ENCODE data around the gene HOXC5.

The HOXC5 gene

GRCh38 chr12:53997204-53998109 is 35.4 kb upstream of the HOXC5 start:
- H3K4me2 ChIP-seq (ENCODE audit: low read length) = peak overlapping the region; percentile 100
- H3K36me3 ChIP-seq (ENCODE audit: insufficient read depth, low read length) = peaks cover 2% of the 10 kb centered on the region
- H3K27me3 ChIP-seq (ENCODE audit: control insufficient read depth, insufficient read depth, low read length) = no peaks in the 10 kb centered on the region
- H3K9ac ChIP-seq (ENCODE audit: low read depth, low read length) = peak overlapping the region; percentile 99
- no peaks in the 10 kb centered on the region for H3K9me3 ChIP-seq (replicated peaks; ENCODE audit: low read length)
- H3K4me3 ChIP-seq (ENCODE audit: low read length) = peak overlapping the region; percentile 85
- H3K4me1 ChIP-seq (ENCODE audit: control insufficient read depth, insufficient read depth, low read length) = peaks cover 53% of the 10 kb centered on the region

DNA sequence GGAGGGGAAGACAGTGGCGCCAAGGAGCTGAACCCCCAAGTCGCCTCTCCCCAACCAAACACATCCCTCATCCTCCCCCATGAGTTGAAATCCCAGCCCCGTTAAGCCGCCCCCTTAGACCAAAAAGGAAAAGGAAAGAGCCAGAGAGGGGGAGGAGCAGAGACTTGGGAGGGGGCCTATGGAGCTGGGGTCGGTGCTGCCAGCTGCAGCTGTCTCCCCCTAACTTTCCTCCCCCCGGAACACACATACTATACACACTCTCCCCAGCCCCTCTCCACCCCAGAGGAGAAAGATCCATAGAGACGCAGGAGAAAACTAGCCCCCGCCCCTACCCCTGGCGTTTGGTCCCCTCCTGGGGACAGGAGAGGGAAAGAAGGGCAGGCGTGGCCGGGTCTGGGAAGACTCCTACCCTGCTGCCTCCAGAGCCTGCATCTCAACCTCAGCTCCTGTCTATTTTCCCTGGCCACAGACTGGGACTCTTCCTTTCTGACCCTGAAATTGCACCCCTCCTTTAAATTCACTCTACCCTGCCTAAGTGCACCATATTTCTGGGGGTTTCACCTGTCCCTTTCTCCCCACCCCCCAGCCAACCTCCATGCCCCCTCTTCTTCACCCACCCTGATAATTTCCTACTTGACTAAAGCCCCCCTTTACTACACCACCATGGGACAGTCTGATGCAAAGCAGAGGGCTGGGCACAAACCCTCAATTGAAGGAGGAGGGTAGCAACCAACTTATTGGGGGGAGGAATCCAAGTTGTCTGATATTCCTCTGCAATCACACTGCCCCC is 34.5 kb upstream of the HOXC5 start:
- peaks cover 52% of the 10 kb centered on the region for H3K4me1 ChIP-seq (ENCODE audit: control insufficient read depth, insufficient read depth, low read length)
- H3K36me3 ChIP-seq (ENCODE audit: insufficient read depth, low read length) = peaks cover 8% of the 10 kb centered on the region
- H3K4me2 ChIP-seq (ENCODE audit: low read length) = peak overlapping the region; percentile 100
- no peaks in the 10 kb centered on the region for H3K9me3 ChIP-seq (replicated peaks; ENCODE audit: low read length)
- no peaks in the 10 kb centered on the region for H3K27me3 ChIP-seq (ENCODE audit: control insufficient read depth, insufficient read depth, low read length)
- peak overlapping the region; percentile 99 for H3K9ac ChIP-seq (ENCODE audit: low read depth, low read length)
- H3K4me3 ChIP-seq (ENCODE audit: low read length) = peak overlapping the region; percentile 85

DNA sequence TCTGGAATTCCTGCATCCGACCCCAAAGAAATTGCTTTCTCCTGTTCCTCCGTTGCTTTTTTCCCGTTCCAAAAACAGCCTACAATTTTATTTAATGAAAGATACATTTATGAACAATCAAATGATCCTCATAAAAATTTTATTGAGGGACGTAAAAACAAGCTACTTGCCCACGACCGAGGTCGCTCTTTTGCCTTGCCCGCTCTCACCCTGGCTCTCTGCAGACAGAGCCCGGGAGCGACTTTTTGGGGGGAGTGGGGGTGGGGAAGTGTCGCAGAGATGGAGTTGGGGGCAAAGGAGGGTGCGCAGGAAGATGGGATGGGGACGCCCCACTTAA is 34.0 kb upstream of the HOXC5 start:
- Histone ChIP-seq H3K4me1 (ENCODE audit: control insufficient read depth, insufficient read depth, low read length) (peaks cover 54% of the 10 kb centered on the region), H3K27me3 (ENCODE audit: control insufficient read depth, insufficient read depth, low read length) (no peaks in the 10 kb centered on the region), H3K4me2 (ENCODE audit: low read length) (peak overlapping the region; percentile 100), H3K4me3 (ENCODE audit: low read length) (peak overlapping the region; percentile 85), H3K36me3 (ENCODE audit: insufficient read depth, low read length) (peaks cover 8% of the 10 kb centered on the region), H3K9ac (ENCODE audit: low read depth, low read length) (peak overlapping the region; percentile 99), H3K9me3 (replicated peaks; ENCODE audit: low read length) (no peaks in the 10 kb centered on the region)

DNA sequence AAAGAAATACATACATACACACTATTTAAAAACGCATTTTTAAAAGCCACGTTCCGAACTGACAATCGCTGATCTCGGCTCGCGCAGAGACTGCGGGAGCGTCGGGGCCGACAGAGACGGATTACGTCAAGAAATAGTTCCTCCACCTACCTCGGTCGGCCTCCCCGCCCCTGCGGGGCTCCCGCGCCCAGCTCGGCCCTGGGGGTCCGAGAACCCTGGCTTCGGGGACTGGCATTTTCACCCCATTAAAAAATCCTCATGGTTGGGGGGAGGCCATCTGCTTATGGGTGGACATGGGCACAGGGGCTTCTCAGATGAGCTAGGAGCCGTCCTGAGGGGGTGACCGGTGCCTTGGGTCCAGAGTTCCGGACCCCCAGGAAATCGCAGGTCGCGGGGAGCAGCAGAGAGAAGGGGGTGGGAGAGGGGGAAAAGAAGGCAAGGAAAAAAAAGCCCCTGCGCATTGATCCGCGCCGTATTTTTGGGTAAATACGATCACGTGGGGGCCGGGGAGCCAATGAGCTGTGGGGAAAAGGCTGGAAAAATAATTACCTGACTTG is 33.2 kb upstream of the HOXC5 start:
- H3K27me3 ChIP-seq (ENCODE audit: control insufficient read depth, insufficient read depth, low read length) = no peaks in the 10 kb centered on the region
- peak overlapping the region; percentile 99 for H3K9ac ChIP-seq (ENCODE audit: low read depth, low read length)
- H3K36me3 ChIP-seq (ENCODE audit: insufficient read depth, low read length) = peaks cover 13% of the 10 kb centered on the region
- peak overlapping the region; percentile 100 for H3K4me2 ChIP-seq (ENCODE audit: low read length)
- no peaks in the 10 kb centered on the region for H3K9me3 ChIP-seq (replicated peaks; ENCODE audit: low read length)
- peaks cover 62% of the 10 kb centered on the region for H3K4me1 ChIP-seq (ENCODE audit: control insufficient read depth, insufficient read depth, low read length)
- peak overlapping the region; percentile 85 for H3K4me3 ChIP-seq (ENCODE audit: low read length)

DNA sequence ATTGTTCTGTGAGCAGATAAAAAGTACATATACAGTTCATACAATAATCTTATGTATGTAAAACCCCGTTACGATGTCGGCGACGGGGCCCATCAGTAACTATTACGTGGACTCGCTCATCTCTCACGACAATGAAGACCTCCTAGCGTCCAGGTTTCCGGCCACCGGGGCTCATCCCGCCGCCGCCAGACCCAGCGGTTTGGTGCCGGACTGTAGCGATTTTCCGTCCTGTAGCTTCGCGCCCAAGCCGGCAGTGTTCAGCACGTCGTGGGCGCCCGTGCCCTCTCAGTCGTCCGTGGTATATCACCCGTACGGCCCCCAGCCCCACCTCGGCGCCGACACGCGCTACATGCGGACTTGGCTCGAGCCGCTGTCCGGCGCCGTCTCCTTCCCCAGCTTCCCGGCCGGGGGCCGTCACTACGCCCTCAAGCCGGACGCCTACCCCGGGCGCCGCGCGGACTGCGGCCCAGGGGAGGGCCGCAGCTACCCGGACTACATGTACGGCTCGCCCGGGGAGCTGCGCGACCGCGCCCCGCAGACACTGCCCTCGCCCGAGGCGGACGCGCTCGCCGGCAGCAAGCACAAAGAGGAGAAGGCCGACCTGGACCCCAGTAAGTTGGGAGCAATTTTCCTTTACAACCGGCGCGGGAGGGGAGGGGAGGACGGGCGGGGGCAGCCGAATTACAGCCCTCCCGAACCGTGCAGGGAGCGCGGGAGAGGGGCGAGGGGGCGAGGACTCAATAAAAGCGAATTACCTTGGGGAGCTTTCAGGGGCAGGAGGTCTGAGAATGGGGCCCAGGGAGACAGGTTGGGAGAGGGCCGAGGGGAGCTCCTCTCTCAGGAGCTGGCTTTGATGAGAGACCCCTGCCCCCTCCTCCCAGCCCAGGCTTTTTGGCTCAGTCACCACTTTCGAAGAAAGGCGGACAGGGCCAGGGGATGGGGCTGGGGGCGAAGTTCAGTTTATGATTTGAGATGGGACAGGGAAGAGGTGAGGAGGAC is 32.4 kb upstream of the HOXC5 start, which contains the start of gene HOXC9:
TSS of gene HOXC9 (plus strand) at position 46 of the 999 bp plus-strand sequence. CDS start at position 74, 28 bp downstream.
- peak within 1 kb of the TSS; percentile 85 for H3K4me3 ChIP-seq (ENCODE audit: low read length)
- peak within 1 kb of the TSS; percentile 99 for H3K9ac ChIP-seq (ENCODE audit: low read depth, low read length)
- H3K27me3 ChIP-seq (ENCODE audit: control insufficient read depth, insufficient read depth, low read length) = no peaks in the 10 kb centered on the region

GRCh38 chr12:54001283-54002187 is 31.3 kb upstream of the HOXC5 start:
- no peaks in the 10 kb centered on the region for H3K9me3 ChIP-seq (replicated peaks; ENCODE audit: low read length)
- no peaks in the 10 kb centered on the region for H3K27me3 ChIP-seq (ENCODE audit: control insufficient read depth, insufficient read depth, low read length)
- H3K4me2 ChIP-seq (ENCODE audit: low read length) = peak overlapping the region; percentile 100
- peaks cover 75% of the 10 kb centered on the region for H3K4me1 ChIP-seq (ENCODE audit: control insufficient read depth, insufficient read depth, low read length)
- H3K4me3 ChIP-seq (ENCODE audit: low read length) = peak overlapping the region; percentile 85
- peak overlapping the region; percentile 99 for H3K9ac ChIP-seq (ENCODE audit: low read depth, low read length)
- peaks cover 20% of the 10 kb centered on the region for H3K36me3 ChIP-seq (ENCODE audit: insufficient read depth, low read length)

More for the DNA sequence above, 32.4 kb upstream of the HOXC5 start, which contains the start of gene HOXC9:
- Histone ChIP-seq H3K9me3 (replicated peaks; ENCODE audit: low read length) (no peaks in the 10 kb centered on the region), H3K4me1 (ENCODE audit: control insufficient read depth, insufficient read depth, low read length) (peaks cover 69% of the 10 kb centered on the region), H3K36me3 (ENCODE audit: insufficient read depth, low read length) (peaks cover 20% of the 10 kb centered on the region), H3K4me2 (ENCODE audit: low read length) (peak within 1 kb of the TSS; percentile 100)

GRCh38 chr12:54002278-54002914 is 30.5 kb upstream of the HOXC5 start:
- H3K27me3 ChIP-seq (ENCODE audit: control insufficient read depth, insufficient read depth, low read length) = no peaks in the 10 kb centered on the region
- peak overlapping the region; percentile 100 for H3K4me2 ChIP-seq (ENCODE audit: low read length)
- peaks cover 20% of the 10 kb centered on the region for H3K36me3 ChIP-seq (ENCODE audit: insufficient read depth, low read length)
- H3K9me3 ChIP-seq (replicated peaks; ENCODE audit: low read length) = no peaks in the 10 kb centered on the region
- peak overlapping the region; percentile 99 for H3K9ac ChIP-seq (ENCODE audit: low read depth, low read length)
- peak overlapping the region; percentile 85 for H3K4me3 ChIP-seq (ENCODE audit: low read length)
- H3K4me1 ChIP-seq (ENCODE audit: control insufficient read depth, insufficient read depth, low read length) = peaks cover 75% of the 10 kb centered on the region

DNA sequence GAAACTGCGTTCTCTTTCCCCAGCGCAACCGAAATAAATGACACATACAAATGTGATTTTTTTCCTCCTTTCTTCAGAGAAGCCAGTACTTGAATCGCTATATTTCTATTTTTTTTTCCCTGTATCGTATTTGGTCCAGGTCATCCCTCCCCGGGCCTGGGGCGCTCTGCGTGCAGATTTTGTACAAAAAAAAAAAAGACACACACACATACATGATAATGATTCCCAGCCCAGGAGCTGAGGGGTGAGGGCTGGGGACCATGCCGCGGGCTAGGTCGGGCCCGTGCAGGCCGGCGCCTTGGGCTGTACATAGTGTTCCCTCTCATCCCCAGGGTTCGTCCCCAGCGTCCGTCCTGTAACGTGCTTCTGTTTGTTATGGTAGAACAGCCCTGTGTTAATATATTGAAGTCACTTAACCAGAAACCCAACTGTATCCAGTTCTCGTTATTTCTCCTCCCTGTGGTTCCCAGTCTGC is 29.9 kb upstream of the HOXC5 start:
- peak overlapping the region; percentile 99 for H3K9ac ChIP-seq (ENCODE audit: low read depth, low read length)
- H3K27me3 ChIP-seq (ENCODE audit: control insufficient read depth, insufficient read depth, low read length) = no peaks in the 10 kb centered on the region
- H3K4me2 ChIP-seq (ENCODE audit: low read length) = peak overlapping the region; percentile 100
- peaks cover 76% of the 10 kb centered on the region for H3K4me1 ChIP-seq (ENCODE audit: control insufficient read depth, insufficient read depth, low read length)
- H3K36me3 ChIP-seq (ENCODE audit: insufficient read depth, low read length) = peaks cover 20% of the 10 kb centered on the region
- H3K9me3 ChIP-seq (replicated peaks; ENCODE audit: low read length) = no peaks in the 10 kb centered on the region
- H3K4me3 ChIP-seq (ENCODE audit: low read length) = peak overlapping the region; percentile 85

- H3K9ac ChIP-seq (ENCODE audit: low read depth, low read length) = peak overlapping the region; percentile 89
- H3K4me3 ChIP-seq (ENCODE audit: low read length) = peak overlapping the region; percentile 67
- peak overlapping the region; percentile 95 for H3K4me2 ChIP-seq (ENCODE audit: low read length)
- no peaks in the 10 kb centered on the region for H3K9me3 ChIP-seq (replicated peaks; ENCODE audit: low read length)
- H3K4me1 ChIP-seq (ENCODE audit: control insufficient read depth, insufficient read depth, low read length) = peaks cover 74% of the 10 kb centered on the region
- peaks cover 20% of the 10 kb centered on the region for H3K36me3 ChIP-seq (ENCODE audit: insufficient read depth, low read length)
- H3K27me3 ChIP-seq (ENCODE audit: control insufficient read depth, insufficient read depth, low read length) = no peaks in the 10 kb centered on the region
These were observed 29.2 kb upstream of the HOXC5 start for GRCh38 chr12:54003625-54004024.
